Activated CD8-positive, alpha-beta memory T cell treated with anti-CD3 and anti-CD28 coated beads for 4 hours (primary cell): ENCODE measurements around the gene HRC.
A peak's percentile ranks its signal among the peaks of the same experiment; 100 is the strongest.
"Not testable (repeated sequence)": the region's sequence is repeated elsewhere in the genome, so short reads cannot be mapped to it uniquely, and the experiment has no call there.

Experiments
- DNase-seq, 2 donors: peaks; one replicate each; pipeline ENCODE4 v3.0.0-alpha.2; 2020; ENCODE audit warnings: low read depth in 2 of 2

Gene HRC

GRCh38 chr19:49135686-49136085, 19.5 kb downstream of the HRC start:
- no peak for DNase-seq

GRCh38 chr19:49133621-49134454, 21.4 kb downstream of the HRC start:
- DNase-seq, result no peak

GRCh38 chr19:49132974-49133609, 22.1 kb downstream of the HRC start:
- no peak for DNase-seq

GRCh38 chr19:49130325-49130724, 24.9 kb downstream of the HRC start:
- no peak for DNase-seq

GRCh38 chr19:49129238-49129583, 26.0 kb downstream of the HRC start:
- DNase-seq, result no peak

GRCh38 chr19:49128545-49129237, 26.5 kb downstream of the HRC start:
- DNase-seq, result no peak

GRCh38 chr19:49127674-49128544, 27.3 kb downstream of the HRC start:
- DNase-seq, result peak; percentile 82 to 88

GRCh38 chr19:49127225-49127624, 28.0 kb downstream of the HRC start:
- DNase-seq, result not testable (repeated sequence)

GRCh38 chr19:49126575-49126974, 28.6 kb downstream of the HRC start:
- no peak for DNase-seq

- DNase-seq, result no peak
These were observed 30.0 kb downstream of the HRC start for GRCh38 chr19:49125025-49125731.

GRCh38 chr19:49123285-49123684, 31.9 kb downstream of the HRC start:
- not testable (repeated sequence) for DNase-seq

GRCh38 chr19:49121841-49122240, 33.4 kb downstream of the HRC start:
- DNase-seq, result not testable (repeated sequence)

- DNase-seq, result no peak
These were observed 34.3 kb downstream of the HRC start for GRCh38 chr19:49120868-49121267.

GRCh38 chr19:49120325-49120683, 34.9 kb downstream of the HRC start:
- no peak for DNase-seq

GRCh38 chr19:49119411-49120324, 35.5 kb downstream of the HRC start, which contains the start of gene PPFIA3:
Gene PPFIA3 (plus strand): TSS chr19:49119544. CDS start chr19:49127874, 8,330 bp downstream.
- no peak for DNase-seq

- peak; percentile 87 to 91 for DNase-seq
These were observed 36.4 kb downstream of the HRC start, which contains the start of gene C19orf73 for GRCh38 chr19:49118565-49119410. Gene C19orf73 (minus strand): TSS chr19:49119143. CDS start chr19:49119022, 121 bp downstream.

- no peak for DNase-seq
These were observed 37.3 kb downstream of the HRC start for GRCh38 chr19:49117677-49118564.

- no peak for DNase-seq
These were observed 38.7 kb downstream of the HRC start for GRCh38 chr19:49116544-49116943.
